Activated naive CD8-positive, alpha-beta T cell treated with anti-CD3 and anti-CD28 coated beads, Interleukin-2, amount 50 U/mL, for 16 hours (primary cell): ENCODE results near the gene ANKS1B.
"Not testable (repeated sequence)": the region's sequence is repeated elsewhere in the genome, so short reads cannot be mapped to it uniquely, and the experiment has no call there.

Experiments used
- DNase-seq: peaks from one replicate; pipeline ENCODE4 v3.0.0-alpha.2; 2020; ENCODE audit warnings: low read depth, low spot score

ANKS1B gene

DNA sequence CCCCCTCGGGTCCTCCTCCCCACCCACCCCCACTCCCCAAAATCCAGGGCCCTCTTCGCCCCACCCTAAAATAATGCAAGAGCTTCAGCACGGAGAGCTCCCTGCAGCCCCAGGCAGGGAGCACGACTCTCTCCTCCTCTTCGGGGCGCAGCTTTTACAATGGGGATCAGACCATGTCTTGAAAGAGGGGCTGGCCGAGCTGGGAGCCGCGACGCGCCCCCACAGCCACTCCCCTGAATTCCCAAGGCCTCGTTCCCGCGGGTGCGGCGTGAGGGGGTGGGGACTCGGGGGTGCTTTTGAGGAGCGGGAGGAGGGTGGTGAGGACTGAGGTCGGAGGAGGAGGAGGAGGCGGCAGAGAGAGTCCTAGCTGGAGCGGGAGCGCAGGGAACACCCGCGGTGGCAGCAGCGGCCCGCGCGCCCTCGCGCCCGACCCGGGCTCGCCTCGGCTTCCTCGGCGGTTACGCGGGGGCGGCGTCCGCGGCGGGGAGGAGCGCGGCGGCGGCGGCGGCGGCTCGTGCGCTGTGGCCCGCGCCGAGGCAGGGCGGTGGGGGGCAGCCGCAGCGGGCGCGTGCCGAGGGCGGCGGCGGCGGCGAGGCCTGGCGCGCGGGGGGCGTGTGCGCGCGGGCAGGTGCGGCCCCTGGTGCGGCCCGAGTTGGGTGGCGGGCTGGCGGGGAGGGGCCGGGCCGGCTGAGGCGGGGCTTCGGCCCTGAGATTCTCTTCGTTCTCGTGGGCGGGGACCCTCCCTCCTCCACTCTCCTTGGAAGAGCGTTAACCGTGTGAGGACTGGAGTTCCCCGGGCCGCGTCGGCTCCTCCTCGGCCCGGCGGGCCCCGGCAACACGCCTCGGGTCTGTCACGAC is at the start of gene ANKS1B:
Gene ANKS1B, minus strand, starts transcription at position 666 of the 858 bp plus-strand sequence. CDS start 699 bp downstream, outside the sequence.
- no peak for DNase-seq

DNA sequence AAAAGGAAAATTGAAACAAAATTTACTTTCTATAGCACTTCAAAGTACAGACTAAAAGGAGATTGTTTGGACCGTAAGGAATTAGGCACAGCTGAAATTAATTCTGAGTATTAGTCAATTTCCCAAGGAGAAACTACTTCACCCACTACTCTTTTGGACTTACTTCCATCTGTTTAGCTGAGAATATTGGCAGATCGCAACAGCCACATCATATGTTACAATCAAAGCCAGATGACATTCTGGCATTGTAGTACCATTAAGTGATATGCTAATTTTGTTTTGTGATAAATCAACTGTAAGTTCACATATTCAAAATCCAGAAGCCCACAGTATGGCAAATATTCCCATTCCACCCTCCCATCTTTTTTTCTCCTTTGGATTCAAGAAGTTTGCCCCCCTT is 47.1 kb upstream of the ANKS1B start:
- DNase-seq, result no peak

DNA sequence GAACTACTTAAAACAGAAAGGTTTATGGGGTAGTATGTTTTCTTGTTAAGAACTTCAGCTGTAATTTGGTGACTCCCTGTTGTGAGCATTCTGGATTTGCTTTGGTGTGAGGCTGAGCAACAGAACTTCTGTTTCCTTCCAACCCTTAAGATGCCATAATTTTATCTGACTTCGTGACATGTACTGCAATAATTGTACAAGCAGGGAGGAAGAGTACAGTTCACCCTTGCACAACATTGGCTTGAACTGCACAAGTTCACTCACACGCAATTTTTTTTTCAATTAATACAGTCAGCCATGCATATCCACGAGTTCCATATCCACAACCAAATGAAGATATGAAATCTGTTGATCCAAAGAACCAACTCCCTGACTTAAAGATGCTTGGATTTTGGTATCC is 42.9 kb upstream of the ANKS1B start:
- no peak for DNase-seq

DNA sequence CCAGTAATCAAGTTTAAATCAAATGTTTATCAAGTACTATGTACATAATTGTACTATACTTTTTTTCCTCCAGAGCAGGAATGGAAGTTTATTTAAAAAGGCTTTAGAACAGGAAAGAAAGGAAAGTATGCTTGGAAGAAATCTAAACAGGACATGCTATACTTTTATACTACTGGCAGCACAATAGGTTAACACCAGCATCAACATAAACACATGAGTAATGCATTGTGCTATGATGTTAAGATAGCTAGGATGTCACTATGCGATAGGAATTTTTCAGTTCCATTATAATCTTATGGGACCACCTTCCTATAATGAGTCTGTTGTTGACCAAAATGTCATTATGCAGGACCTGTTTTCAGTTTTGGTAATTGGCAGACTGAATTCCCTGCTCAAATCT is 41.5 kb upstream of the ANKS1B start:
- no peak for DNase-seq

DNA sequence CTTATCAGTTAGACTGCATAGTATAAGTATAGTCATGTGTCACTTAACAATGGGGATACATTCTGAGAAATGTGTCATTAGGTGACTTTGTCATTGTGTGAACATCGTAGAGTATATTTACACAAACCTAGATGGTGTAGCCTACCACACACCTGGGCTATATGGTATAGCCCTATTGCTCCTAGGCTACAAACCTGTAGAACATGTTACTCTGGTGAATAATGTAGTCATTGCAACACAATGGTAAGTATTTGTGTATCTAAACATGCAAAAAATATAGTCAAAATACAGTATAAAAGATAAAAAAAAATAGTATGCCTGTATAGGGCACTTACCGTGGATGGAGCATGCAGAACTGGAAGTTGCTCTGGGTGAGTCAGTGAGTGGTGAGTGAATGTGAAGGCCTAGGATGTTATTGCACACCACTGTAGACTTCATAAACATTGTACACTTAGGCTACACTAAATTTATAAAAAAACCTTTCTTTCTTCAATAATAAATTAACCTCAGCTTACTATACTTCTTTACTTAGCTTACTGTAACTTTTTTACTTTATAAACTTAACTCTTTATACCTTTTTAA is 40.3 kb upstream of the ANKS1B start:
- DNase-seq, result no peak

DNA sequence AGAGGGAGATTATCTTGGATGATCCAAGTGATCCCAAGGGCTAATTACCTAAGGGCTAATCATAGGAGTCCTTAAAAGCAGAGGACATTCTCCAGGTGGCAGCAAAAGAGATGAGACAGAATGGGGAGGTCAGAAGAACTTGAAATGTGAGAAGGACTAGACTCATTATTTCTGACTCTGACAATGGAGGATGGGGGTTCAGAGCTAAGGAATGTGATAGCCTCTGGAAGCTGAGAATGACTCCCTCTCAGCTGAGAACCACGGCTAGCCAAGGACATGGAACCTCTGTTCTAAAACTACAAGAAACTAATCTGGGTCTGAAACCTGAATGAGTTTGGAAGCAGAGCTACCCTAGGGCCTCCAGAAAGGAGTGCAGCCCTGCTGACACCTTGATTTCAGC is 35.6 kb upstream of the ANKS1B start:
- DNase-seq, result no peak

DNA sequence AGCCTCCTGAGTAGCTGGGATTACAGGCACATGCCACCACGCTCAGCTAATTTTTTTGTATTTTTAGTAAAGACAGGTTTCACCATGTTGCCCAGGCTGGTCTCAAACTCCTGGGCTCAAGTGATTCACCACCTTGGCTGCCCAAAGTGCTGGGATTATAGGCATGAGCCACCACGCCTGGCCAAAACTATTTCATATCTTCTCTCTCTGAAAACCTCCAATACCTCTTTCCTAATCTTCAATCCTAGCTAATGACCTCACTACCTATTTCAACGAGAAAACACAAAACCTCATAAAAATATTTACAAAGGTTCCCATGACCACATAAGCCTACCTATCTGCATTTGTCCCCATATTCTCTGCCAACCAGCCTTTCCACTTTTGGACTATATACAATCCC is 32.3 kb upstream of the ANKS1B start:
- DNase-seq, result no peak

DNA sequence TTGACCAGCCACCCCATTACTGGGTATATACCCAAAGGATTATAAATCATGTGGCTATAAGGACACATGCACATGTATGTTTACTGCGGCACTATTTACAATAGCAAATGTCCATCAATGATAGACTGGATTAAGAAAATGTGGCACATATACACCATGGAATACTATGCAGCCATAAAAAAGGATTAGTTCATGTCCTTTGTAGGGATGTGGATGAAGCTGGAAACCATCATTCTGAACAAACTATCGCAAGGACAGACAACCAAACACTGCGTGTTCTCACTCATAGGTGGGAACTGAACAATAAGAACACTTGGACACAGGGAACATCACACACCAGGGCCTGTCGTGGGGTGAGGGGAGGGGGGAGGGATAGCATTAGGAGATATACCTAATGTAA is 31.6 kb upstream of the ANKS1B start:
- DNase-seq, result not testable (repeated sequence)

DNA sequence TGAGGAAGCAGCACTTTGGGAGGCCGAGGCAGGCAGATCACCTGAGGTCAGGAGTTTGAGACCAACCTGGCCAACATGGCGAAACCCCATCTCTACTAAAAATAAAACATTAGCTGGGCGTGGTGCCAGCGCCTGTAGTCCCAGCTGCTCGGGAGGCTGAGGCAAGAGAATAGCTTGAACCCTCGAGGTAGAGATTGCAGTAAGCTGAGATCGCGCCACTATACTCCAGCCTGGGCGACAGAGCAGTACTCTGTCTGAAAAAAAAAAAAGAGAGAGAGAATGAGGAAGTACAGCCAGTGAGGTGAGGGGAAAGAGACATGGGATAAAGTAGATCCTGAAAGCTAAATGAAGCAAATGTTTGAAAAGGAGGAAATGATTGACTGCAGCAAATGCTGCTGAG is 21.1 kb upstream of the ANKS1B start:
- not testable (repeated sequence) for DNase-seq

DNA sequence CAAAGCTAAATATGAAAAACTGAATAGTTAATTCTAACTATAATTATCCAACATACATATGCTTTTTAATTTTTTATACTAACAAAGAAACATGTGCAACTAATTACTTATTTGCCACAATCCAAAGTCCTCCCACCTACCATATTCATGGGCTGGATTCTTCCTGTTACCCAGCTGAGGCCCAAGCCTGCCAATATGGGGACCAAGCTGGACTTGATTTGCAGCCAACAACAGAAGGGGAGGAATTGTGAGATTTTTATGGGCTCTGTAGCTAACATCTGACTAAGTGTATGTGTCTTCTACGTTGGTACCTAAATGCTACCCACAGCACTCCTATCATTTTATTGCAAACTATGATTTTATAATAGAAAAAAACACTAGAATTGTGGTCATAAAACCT is 13.1 kb upstream of the ANKS1B start:
- DNase-seq, result no peak

DNA sequence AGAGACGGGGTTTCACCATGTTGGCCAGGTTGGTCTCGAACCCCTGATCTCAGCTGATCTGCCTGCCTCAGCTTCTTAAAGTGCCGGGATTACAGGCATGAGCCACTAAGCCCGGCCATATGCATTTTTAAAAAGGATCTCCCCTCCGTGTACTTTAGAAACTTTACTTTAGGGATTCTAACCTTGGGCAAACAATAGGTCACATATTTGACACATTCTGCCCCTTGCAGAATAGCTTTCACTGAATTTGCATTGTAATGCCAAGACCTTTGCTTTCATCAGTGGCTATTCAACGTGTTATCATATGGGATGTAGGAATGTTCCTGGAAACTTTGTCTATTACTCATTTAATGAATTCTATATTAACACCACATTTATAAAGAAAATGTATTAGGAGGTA is 11.4 kb upstream of the ANKS1B start:
- no peak for DNase-seq

DNA sequence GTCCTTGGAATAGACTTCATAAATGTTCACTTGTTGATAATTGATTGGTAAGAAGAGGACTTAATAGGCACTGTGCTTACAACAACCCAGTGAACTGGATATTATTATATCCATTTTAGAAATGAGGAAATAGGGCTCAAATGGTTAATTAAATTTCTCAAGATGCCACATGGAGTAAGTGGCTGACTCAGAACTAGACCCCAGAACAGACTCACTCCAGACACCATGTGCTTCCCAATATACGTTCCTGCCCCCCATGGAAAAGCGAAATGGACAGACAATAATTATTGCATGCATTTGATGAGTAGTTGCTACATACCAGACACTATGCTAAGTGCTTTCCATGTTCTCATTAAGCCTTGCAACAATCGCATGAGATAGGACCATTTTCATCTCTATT is 895 bp upstream of the ANKS1B start:
- DNase-seq, result no peak

DNA sequence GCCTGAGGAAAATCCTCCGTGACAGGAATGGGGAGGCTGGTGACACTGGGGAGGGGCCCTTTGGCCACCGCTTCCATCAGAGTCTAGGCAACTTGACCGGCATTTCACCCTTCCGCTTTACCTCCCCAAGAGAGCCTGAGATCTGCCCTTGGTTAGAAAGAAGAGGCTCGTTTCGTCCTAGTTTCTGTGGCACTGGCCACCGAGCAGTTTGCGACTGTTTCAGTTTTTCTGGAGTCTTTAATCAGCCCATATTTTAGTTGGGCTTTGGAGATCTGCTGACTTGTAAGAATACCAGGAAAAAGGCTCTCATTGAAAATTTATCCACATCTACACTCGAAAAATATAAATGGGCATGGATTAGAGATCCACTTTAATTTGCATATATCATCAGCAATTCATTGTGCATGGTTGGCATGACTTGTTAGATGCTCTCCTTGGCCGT is 414 bp upstream of the ANKS1B start:
- DNase-seq, result no peak

DNA sequence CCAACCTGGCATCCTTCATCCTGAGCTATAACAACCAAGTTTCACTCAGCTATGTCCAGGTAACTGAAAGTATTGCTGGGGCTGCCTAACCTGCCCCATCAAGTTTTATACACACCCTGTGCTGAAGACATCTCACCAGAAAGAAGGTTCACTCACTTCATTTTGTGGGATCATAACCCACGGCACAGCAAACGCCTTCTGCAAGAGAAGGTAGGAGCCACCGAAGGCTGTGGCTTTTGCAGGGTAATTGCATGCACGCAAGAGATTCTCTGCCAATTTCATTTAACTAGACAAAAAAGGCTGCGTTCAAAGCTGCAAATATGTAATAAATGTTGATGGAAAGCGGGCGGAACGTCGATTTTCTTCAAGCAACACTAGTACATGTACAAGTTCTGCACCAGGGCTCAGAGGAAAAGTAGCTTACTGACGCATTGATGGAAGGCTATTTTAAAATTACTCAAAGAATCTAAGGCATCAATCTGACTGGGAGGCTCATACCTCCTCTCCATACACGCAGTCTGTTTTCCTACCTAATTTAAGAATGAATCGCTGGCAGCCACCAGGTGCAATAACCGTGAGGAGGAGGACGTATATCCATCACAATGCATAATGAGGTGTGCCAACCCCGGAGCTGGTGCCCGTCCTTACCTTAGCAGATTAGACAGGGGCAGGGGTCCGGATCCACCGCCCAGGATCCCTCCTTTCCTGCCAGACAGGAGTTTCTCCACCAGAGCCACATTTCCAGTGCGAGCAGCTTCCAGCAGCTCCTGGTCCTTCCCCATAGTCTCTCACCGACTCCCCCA is 1.1 kb downstream of the ANKS1B start:
- no peak for DNase-seq

DNA sequence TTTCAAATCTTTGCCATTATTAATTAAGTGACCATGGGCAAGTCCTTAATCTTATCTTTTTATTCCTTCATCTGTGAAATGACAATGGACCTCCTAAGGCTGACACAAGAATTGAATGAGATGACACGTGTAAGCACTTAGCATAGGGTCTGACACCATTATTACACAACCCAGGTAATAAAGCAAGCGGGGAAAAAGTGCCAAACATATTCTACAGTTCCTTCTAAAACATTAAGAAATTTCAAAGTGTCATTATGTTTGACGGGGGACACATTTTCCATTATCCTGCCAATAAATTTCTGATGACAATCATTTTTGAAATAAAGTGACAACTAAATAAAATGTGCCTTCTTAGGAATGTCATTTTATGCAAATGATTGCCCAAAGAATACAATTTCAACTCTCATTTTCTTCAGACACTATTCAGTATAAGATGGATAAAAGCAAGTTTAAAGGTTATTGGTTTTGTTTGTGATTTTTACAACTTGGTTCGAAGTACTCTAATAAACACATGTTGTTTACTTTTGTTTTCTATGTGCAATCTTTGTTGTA is 3.0 kb downstream of the ANKS1B start:
- DNase-seq, result no peak

DNA sequence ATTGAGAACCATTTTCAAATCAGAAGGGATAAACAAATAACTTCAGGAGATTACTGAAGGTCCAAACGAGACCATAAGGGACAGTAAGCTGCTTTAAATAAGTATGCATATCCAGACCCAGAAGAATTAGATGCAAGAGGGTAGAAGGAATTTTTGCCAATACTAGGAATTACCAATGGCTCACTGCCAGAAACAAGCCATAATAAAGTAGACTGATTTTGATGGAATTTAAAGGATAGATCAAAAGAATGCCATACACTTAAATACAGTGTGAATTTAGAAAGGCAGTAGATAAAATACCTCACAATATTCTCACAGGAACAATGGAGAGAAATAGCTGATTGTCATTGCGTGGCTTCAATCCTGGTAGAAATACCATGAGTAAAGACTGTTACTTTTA is 5.3 kb downstream of the ANKS1B start:
- DNase-seq, result no peak

DNA sequence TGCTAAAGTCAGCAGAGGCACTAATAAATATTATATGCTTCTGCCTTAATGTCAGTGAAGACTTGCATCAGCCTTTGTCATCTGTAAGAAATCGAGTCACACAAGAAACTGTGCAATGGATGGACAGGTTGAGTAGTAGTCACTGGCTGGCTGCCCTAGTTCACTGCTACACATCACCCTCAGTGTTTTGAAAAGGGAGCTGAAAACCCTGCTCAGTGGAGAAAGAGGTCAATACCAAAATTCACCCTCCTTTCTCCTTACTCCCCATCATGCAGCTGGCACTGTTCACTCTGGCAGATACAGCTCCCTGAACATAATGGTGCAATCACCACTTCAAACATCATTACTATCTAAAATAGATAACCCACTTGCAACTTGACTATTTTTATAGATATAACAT is 6.6 kb downstream of the ANKS1B start:
- no peak for DNase-seq

DNA sequence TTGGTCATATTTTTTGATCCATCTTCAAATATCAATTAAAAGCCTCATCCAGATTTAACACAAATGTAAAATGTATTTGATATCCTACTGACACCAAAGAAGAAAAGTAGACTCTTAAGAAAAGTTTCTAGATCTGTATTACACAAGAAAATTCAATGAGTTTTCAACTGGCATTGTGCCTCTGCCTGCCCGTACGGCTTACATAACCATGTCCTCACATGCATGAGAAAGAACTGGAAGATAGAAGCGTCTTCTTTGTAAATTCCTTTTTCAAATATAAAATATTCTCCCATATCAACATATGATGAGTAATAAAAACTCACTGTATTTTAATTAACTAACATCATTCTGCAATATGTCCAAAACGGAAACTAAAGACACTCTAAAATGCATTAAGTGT is 7.2 kb downstream of the ANKS1B start:
- DNase-seq, result no peak

DNA sequence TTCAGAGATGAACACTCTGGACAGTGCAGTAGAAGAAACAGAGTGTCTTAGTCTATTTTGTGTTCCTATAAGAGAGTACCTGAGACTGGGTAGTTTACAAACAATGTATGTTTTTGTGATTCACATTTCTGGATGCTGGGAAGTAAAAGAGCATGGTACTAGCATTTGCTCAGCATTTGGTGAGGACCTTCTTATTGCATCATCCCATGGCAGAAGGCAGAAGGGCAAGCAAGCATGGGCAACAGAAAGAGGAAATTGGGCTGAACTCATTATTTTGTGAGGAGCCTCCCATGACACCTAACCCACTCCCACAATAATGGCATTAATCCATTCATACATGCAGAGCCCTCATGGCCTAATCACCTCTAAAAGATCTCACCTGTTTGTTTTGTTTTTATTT is 8.0 kb downstream of the ANKS1B start:
- no peak for DNase-seq

DNA sequence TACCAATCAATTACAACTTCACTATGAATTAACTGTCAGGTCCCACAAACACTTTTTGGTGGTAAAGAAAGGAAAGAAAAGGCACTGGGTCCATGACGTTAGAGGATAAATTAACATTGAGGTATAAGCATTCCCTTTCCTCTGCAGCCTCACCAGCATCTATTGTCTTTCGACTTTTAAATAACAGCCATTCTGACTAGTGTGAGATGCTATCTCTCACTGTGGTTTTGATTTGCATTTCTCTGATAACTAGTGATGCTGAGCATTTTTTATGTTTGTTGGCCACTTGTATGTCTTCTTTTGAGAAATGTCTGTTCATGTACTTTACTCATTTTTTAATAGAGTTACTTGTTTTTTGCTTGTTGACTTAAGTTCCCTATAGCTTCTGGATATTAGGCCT is 9.4 kb downstream of the ANKS1B start:
- no peak for DNase-seq

DNA sequence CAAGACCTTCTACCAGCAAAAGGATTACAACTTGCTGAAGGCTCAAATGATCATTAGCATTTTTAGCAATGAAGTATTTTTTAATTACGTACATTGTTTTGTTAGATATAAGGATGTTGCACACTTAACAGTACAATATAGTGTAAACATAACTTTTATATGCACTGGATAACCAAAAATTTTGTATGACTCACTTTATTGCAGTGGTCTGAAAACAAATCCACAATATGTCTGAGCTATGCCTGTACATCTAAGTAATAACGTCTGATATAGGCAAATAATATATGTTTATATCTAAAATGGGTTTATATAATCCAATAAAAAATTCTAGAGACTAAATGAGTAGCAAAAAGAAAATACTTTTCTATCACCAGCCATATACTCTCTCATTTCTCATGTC is 10.6 kb downstream of the ANKS1B start:
- no peak for DNase-seq

DNA sequence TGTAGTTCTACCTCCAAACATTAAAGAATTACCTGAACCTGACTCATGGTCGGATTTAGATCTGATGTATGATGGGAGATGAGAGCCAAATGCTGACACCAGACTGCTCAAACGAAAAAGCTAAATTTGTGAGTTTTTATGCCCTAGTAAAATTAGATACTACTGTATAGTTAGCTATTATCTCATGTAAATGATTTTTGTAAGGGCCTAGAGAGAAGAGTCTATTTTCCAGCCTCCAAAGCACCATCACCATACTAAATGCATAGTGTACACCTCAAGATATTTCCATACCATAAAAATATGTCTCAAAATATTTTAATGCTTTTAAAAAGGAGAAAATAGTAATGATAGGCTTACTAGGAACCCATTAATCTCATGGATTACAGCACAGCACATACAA is 18.3 kb downstream of the ANKS1B start:
- DNase-seq, result no peak
